Upper lobe of left lung (tissue), 4 donors: ENCODE measurements around the gene RASGRF2.

ENCODE experiments used
- CTCF ChIP-seq, 6 experiments: fragments of 450-650 bp in 4 of 6; fragments of 200-600 bp in 2 of 6; sonication (generic) in 2 of 6; IDR thresholded peaks; one replicate each; pipeline ENCODE4 v1.5.1; 2016 to 2019; ENCODE audit warnings: antibody characterized with exemption in 6 of 6
- POLR2AphosphoS5 ChIP-seq, 2 donors: sonication (generic); formaldehyde crosslinking; IDR thresholded peaks; one replicate each; pipeline ENCODE4 v1.5.1; 2017; ENCODE audit warnings: antibody characterized with exemption in 2 of 2

GRCh38 chr5:80973027-80973426 lies 12.9 kb downstream of the RASGRF2 start:
- TF ChIP-seq POLR2AphosphoS5 (IDR thresholded peaks at IDR 0.05) (no peak), CTCF (IDR thresholded peaks at IDR 0.05) (no peak)
